Heart right ventricle (tissue), 16 donors: ENCODE data around the gene RAB11FIP3. TPM values are rescaled to one million over a fixed set of nuclear protein-coding genes. Genes with fewer than 3 reads are reported as not detected.

Experiments
- ATAC-seq, 8 donors: fragments of 200-7000 bp; cut with Tn5 transposase; one replicate each; pipeline ENCODE4 v1.9.1; 2020; ENCODE audit warnings: mild to moderate bottlenecking in 8 of 8, moderate library complexity in 8 of 8, moderate number of reproducible peaks in 1 of 8
- DNase-seq, 2 donors: peaks; one replicate each; pipeline ENCODE4 v3.0.0-alpha.2; 2020
- H3K27ac ChIP-seq, 10 donors: fragments of 200-600 bp; sonication (generic) in 2 of 10; one replicate each; pipeline versions ENCODE4 v1.5.0 to v1.8.0; 2020 to 2022; ENCODE audit warnings: mild to moderate bottlenecking in 3 of 10
- H3K27me3 ChIP-seq, 7 donors: fragments of 200-600 bp; one replicate each; pipeline ENCODE4 v1.8.0; 2021 to 2022; ENCODE audit warnings: mild to moderate bottlenecking in 2 of 7
- H3K36me3 ChIP-seq, 9 donors: fragments of 200-600 bp; sonication (generic) in 1 of 9; one replicate each; pipeline versions ENCODE4 v1.5.0 to v1.8.0; 2020 to 2022; ENCODE audit warnings: mild to moderate bottlenecking in 2 of 9
- H3K4me1 ChIP-seq, 9 donors: fragments of 200-600 bp; sonication (generic) in 1 of 9; one replicate each; pipeline versions ENCODE4 v1.5.0 to v1.8.0; 2020 to 2022; ENCODE audit warnings: mild to moderate bottlenecking in 4 of 9
- H3K4me3 ChIP-seq, 10 donors: fragments of 200-600 bp; sonication (generic) in 2 of 10; one replicate each; pipeline versions ENCODE4 v1.5.0 to v1.8.0; 2020 to 2022; ENCODE audit warnings: mild to moderate bottlenecking in 7 of 10, moderate library complexity in 2 of 10
- H3K9me3 ChIP-seq, 11 donors: fragments of 200-600 bp in 10 of 11; sonication (generic) in 2 of 11; one replicate each; pipeline versions ENCODE4 v1.5.0 to v1.8.0; 2013 to 2022; ENCODE audit warnings: mild to moderate bottlenecking in 2 of 11, control low read depth in 1 of 11, moderate library complexity in 1 of 11
- CTCF ChIP-seq, 9 donors: fragments of 200-600 bp; sonication (generic) in 2 of 9; IDR thresholded peaks; one replicate each; pipeline versions ENCODE4 v1.5.0 to v1.8.0; 2021 to 2022; ENCODE audit warnings: antibody characterized with exemption in 9 of 9, mild to moderate bottlenecking in 5 of 9, moderate library complexity in 1 of 9
- WGBS, 2 donors: extraction: QIAGEN DNeasy Blood & Tissue Kit; methylation state at CpG; one replicate each; pipeline ENCODE4 v1.1.7; 2013; ENCODE audit warnings: inconsistent platforms in 1 of 2; 5-methylcytosine and 5-hydroxymethylcytosine counted together
- intact Hi-C, 10 donors: fragments of 100-400 bp; cut with DNase I; formaldehyde crosslinking; loops; one replicate each; pipeline versions ENCODE4 v1.11.1 to v1.14.2; 2022
- polyA plus RNA-seq, 2 donors: library from polyadenylated mRNA; stranded (reverse); fragments of 200-250 nt; gene quantifications; one replicate each; pipeline ENCODE4 v1.2.3, GENCODE V29; 2013
- total RNA-seq, 10 donors: library from RNA; stranded (reverse); fragmentation: NEBNext Ultra II Directional in 3 of 10; extraction: Animal tissue kit (Norgen Biotek cat#: 25700) in 3 of 10; gene quantifications; one replicate each; pipeline versions ENCODE4 v1.2.1 to v1.2.4, GENCODE V29; 2021 to 2023
- donor health status: Arrhythmogenic right ventricular cardiomyopathy.
- donor health status: ischemic (EF 13 %, LVEDD 7.1; RV severe dilation, severe dysfunction).
- donor health status: healthy with polysubstance abuse.
- donor health status: DM: no; HTN: yes; CAD: no.
- donor health status: DM: no; HTN: no; CAD: no.
- donor health status: ischemic (EF 25% LVEDD 6.9; RV normal size, moderate dysfunction).
- donor health status: ischemic (EF 25% LVEDD 5.7; RV mildly dilated, moderate dysfunction).
- donor health status: healthy.
- donor health status: DM: yes; HTN: yes; CAD: no.
- donor health status: Ischemic cardiomyopathy.
- donor health status: ischemic (EF 35%, LVEDD 5.7; RV mildly dilated, moderate dysfunction).
- donor health status: nonischemic (EF 11% LVEDD 7.7; RV severe dilation, severe dysfunction).
- donor health status: DM: yes; HTN: yes; CAD: no.
- donor health status: PGD.
- donor health status: ischemic (EF 29% LVEDD 5.4; RV normal size, mild dysfunction).
- donor health status: nonischemic (EF 23%, LVEDD 6.1; RV moderate dilation, normal function).

Gene RAB11FIP3
- total and polyA plus RNA-seq, 12 donors: 16.6 to 40.3 (median 29.1) TPM

GRCh38 chr16:482468-483185, 57.2 kb downstream of the RAB11FIP3 start:
- peak overlapping the region in 7 of 10 donors; percentile 15 to 77 (median 68) for H3K27ac ChIP-seq
- peak in 7 of 8 donors; percentile 7 to 59 (median 11) for ATAC-seq

GRCh38 chr16:483341-484075, 58.1 kb downstream of the RAB11FIP3 start:
- Histone ChIP-seq H3K36me3 (peaks cover 0 to 33% (median 2%) of the 10 kb centered on the region in 9 donors), H3K27ac (peak overlapping the region in 7 of 10 donors; percentile 15 to 77 (median 68)), H3K4me1 (peaks cover 0 to 16% (median 6%) of the 10 kb centered on the region in 9 donors), H3K9me3 (no peaks in the 10 kb centered on the region), H3K27me3 (no peaks in the 10 kb centered on the region), H3K4me3 (no peak overlapping the region)
- 51 to 65% methylated on average over 14 of the region's 14 CpGs for WGBS, 2 donors
- ATAC-seq (peak; percentile 58 to 91 (median 77)), DNase-seq (peak in 1 of 2 donors; percentile 37)
- no peak for TF ChIP-seq CTCF (IDR thresholded peaks at IDR 0.05)
- intact Hi-C loops: loop anchor here in 1 of 10 donors (10.0 kb wide), 1 partner anchor 89 kb away; the partner anchor contains the start of gene NME4

More at GRCh38 chr16:482468-483185, 57.2 kb downstream of the RAB11FIP3 start:
- Histone ChIP-seq H3K4me1 (peaks cover 0 to 17% (median 6%) of the 10 kb centered on the region in 9 donors), H3K9me3 (no peaks in the 10 kb centered on the region), H3K27me3 (no peaks in the 10 kb centered on the region), H3K4me3 (no peak overlapping the region), H3K36me3 (peaks cover 0 to 31% (median 0%) of the 10 kb centered on the region in 9 donors)
- TF ChIP-seq CTCF (IDR thresholded peaks at IDR 0.05): no peak
- WGBS, 2 donors: 86 to 92% methylated on average over 31 of the region's 31 CpGs
- no peak for DNase-seq
- intact Hi-C loops: loop anchor here in 1 of 10 donors (10.0 kb wide), 1 partner anchor 88 kb away; the partner anchor contains the start of gene NME4

GRCh38 chr16:489606-490005, 64.2 kb downstream of the RAB11FIP3 start:
- 87 to 90% methylated on average over 16 of the region's 16 CpGs for WGBS, 2 donors
- Histone ChIP-seq H3K36me3 (peaks cover 0 to 57% (median 19%) of the 10 kb centered on the region in 9 donors), H3K27ac (no peak overlapping the region), H3K9me3 (no peaks in the 10 kb centered on the region), H3K4me3 (no peak overlapping the region), H3K4me1 (no peaks in the 10 kb centered on the region), H3K27me3 (no peaks in the 10 kb centered on the region)
- DNase-seq (no peak), ATAC-seq (no peak)
- intact Hi-C loops: loop anchor here in 1 of 10 donors (10.0 kb wide), 1 partner anchor 95 kb away; the partner anchor contains the start of gene NME4
- TF ChIP-seq CTCF (IDR thresholded peaks at IDR 0.05): no peak

DNA sequence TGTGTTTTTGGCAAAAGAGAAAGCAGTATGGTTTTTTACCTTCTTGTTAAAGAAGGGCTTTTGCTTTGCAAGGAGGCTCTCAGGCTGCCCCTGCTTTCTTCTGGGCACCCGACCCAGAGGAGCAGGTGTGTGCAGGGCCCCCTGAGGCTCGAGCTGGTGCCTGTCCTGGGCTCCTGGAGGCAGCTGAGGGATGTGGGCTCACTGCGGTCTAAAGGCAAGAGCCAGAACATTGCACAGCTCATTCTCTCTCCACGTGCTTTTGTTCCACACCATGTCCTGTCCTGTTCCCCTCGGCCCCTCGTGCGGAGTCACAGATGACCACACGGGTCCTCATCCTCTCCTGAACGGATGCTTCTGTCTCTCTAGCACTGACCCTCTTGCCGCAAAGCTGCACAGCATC, 65.3 kb downstream of the RAB11FIP3 start:
- intact Hi-C loops: no loop called here
- Histone ChIP-seq H3K9me3 (no peaks in the 10 kb centered on the region), H3K27ac (no peak overlapping the region), H3K4me3 (no peak overlapping the region), H3K27me3 (no peaks in the 10 kb centered on the region), H3K36me3 (peaks cover 0 to 51% (median 19%) of the 10 kb centered on the region in 9 donors), H3K4me1 (no peaks in the 10 kb centered on the region)
- no peak for TF ChIP-seq CTCF (IDR thresholded peaks at IDR 0.05)
- DNase-seq (no peak), ATAC-seq (no peak)
- 92 to 93% methylated on average over 10 of the region's 10 CpGs for WGBS, 2 donors
